ENCODE data around the gene PFKFB3.
"Not testable (repeated sequence)": the region's sequence is repeated elsewhere in the genome, so short reads cannot be mapped to it uniquely, and the experiment has no call there.

Gene PFKFB3

GRCh38 chr10:6200734-6201515 is 1.8 kb upstream of the PFKFB3 start:
- DNase-seq (ENCODE audit: low spot score) = peak; percentile 74
- in situ Hi-C loops (cut with MboI; ENCODE audit: low pct_unique_long_range_greater_than_20kb, low sequenced_read_pairs, unreplicated experiment) = no loop called here
- TF ChIP-seq CTCF (IDR thresholded peaks at IDR 0.05; ENCODE audit: extremely low read depth, insufficient read depth, missing control alignments) = no peak

DNA sequence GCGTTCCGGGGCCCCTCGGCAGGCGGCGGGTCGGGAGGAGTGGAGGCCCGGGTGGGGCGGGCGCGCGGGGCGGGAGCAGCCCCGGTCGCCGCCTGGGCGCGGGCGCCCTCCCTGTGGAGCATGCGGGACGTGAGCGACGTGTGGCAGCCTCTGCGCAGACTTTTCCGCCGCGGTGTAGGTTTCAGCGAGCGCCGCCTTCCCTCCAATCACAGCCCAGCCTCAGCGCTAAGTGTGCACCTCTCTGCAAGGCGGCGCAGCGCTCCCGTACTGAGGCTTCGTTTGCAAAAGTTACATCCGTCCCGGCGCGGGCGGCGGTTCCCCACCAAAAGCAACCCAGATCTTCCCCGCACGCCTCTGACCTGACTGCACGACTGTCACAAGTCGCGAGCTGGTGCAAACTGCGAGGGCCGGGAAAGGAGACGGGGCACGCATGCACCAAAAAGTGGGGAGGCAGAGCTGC is 1.2 kb upstream of the PFKFB3 start:
- peak; percentile 91 for DNase-seq (ENCODE audit: low spot score)
- in situ Hi-C loops (cut with MboI; ENCODE audit: low pct_unique_long_range_greater_than_20kb, low sequenced_read_pairs, unreplicated experiment) = no loop called here
- peak; percentile 6 for TF ChIP-seq CTCF (IDR thresholded peaks at IDR 0.05; ENCODE audit: extremely low read depth, insufficient read depth, missing control alignments)

GRCh38 chr10:6202098-6202683 is 541 bp upstream of the PFKFB3 start:
- in situ Hi-C loops (cut with MboI; ENCODE audit: low pct_unique_long_range_greater_than_20kb, low sequenced_read_pairs, unreplicated experiment) = no loop called here
- no peak for DNase-seq (ENCODE audit: low spot score)
- no peak for TF ChIP-seq CTCF (IDR thresholded peaks at IDR 0.05; ENCODE audit: extremely low read depth, insufficient read depth, missing control alignments)

DNA sequence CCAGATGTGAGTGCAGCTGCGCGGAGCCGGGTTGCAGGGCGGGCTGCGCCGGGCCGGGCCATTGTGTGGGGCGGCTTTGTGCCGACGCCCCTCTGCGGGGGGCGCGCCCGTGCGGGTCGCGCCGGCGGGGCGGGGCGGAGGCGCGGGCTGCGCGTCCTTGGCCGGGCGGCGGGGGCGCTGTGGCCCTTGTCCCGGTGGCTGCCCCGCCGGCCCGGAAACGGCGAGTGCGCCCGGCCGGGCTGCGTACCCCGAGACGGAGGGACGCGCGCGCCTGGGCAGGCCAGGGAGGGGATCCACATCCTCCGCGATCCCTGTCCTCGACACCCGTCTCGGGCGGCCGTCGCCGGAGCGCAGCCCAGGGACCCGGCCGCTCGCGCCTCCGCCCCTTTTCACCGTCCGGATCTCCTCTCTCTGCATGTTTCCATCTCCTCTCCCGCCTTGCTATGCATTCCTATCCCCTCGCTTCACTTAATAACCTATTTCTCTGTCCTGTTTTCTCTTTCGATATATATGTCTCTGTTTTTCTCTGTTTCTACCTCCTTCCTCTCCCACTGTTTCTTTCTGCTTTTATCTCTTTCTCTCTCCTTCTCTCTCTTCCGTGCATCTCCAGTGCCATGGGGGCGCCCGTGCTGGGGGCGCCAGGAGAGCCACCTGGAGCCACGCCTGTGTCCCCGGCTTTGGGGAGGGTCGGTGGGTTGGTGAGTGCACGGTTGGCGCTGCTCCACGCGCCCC is 765 bp downstream of the PFKFB3 start:
- in situ Hi-C loops (cut with MboI; ENCODE audit: low pct_unique_long_range_greater_than_20kb, low sequenced_read_pairs, unreplicated experiment) = no loop called here
- peak; percentile 91 for DNase-seq (ENCODE audit: low spot score)
- TF ChIP-seq CTCF (IDR thresholded peaks at IDR 0.05; ENCODE audit: extremely low read depth, insufficient read depth, missing control alignments) = peak; percentile 76

GRCh38 chr10:6204063-6204340 is 1.3 kb downstream of the PFKFB3 start:
- DNase-seq (ENCODE audit: low spot score) = peak; percentile 65
- in situ Hi-C loops (cut with MboI; ENCODE audit: low pct_unique_long_range_greater_than_20kb, low sequenced_read_pairs, unreplicated experiment) = no loop called here
- TF ChIP-seq CTCF (IDR thresholded peaks at IDR 0.05; ENCODE audit: extremely low read depth, insufficient read depth, missing control alignments) = no peak

DNA sequence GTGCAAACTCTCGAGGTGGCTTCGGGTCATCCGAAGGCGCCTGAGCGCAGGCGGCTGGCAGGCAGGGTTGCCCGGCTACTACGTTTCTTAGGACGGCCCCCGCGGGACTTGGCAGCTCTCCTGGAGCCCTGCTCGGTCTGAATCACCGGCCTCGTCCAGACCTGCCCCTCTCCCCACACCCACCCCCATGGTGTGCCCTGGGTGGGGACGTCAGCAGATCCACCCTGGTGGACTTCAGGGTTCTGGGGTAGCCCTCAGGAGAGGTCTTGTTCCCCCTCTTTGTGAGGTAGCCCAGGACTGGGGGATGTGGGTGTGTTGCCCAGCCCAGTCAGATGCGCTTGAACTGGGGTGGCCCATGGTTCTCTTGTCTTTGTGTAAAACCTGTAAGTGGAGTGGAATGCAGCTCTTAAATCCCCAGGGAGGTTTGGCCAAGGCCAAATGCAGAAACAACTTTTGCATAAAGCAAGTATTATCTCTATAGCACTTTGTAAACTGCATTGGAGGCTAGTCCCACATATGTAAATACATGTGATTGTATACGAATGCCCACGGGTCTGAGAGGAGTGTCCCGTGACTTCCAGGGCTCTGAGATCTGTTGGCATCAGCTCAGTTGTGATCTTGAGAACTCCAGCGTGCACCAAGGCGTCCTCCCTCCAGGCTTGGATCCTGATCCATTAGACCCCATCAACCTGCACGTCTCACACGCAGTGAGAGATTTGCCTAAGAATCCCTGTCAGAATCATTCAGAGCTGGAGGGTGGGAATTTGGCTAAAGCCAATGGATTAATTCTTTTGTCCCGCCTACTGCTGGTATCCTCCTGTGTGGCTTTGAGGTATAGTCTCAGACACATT is 1.8 kb downstream of the PFKFB3 start:
- TF ChIP-seq CTCF (IDR thresholded peaks at IDR 0.05; ENCODE audit: extremely low read depth, insufficient read depth, missing control alignments) = no peak
- in situ Hi-C loops (cut with MboI; ENCODE audit: low pct_unique_long_range_greater_than_20kb, low sequenced_read_pairs, unreplicated experiment) = no loop called here
- DNase-seq (ENCODE audit: low spot score) = peak; percentile 30

DNA sequence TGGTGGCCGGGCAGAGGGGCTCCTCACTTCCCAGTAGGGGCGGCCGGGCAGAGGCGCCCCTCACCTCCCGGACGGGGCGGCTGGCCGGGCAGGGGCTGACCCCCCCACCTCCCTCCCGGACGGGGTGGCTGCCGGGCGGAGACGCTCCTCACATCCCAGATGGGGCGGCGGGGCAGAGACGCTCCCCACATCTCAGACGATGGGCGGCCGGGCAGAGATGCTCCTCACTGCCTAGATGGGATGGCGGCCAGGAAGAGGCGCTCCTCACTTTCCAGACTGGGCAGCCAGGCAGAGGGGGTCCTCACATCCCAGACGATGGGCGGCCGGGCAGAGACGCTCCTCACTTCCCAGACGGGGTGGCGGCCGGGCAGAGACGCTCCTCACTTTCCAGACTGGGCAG is 3.8 kb downstream of the PFKFB3 start:
- in situ Hi-C loops (cut with MboI; ENCODE audit: low pct_unique_long_range_greater_than_20kb, low sequenced_read_pairs, unreplicated experiment); DNase-seq (ENCODE audit: low spot score): not testable (repeated sequence)
